Measurements from ENCODE around the gene LETM1. TPM values are rescaled to one million over a fixed set of nuclear protein-coding genes. Genes with fewer than 3 reads are reported as not detected.

Gene LETM1
- total and polyA plus RNA-seq, 2 of the 13 experiments (the other 11 are each of a cell fraction or from before 2014, with no cell fraction given) = 9.7 to 41.6 TPM

DNA sequence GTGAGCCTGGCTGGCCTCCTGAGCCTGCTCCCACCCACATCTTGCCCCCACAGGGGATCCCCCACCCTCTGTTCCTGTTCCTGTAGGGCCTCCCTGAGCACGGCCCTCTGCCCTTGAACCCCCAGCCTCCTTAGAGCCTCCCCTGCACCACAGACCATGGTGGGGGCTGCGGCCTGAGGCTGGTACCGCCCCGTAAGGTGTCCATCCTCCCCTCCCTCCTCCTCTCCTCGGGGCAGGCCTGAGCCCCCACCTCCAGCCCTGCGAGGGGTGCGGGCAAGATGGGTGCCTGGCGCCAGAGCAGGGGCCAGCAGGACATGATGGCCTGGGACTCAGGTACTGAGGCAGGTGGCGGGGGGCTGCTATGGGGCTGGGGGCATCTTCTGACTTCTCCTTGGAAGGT, 91.3 kb downstream of the LETM1 start (continued):
- no peak for TF ChIP-seq ZNF670 (CRISPR knock-in tag; IDR thresholded peaks at IDR 0.05; ENCODE audit: borderline replicate concordance)
- TF ChIP-seq YY1 (IDR thresholded peaks at IDR 0.05; ENCODE audit: insufficient read depth, insufficient replicate concordance, low read depth, low read length) = no peak
- TF ChIP-seq XBP1 (CRISPR knock-in tag; IDR thresholded peaks at IDR 0.05) = no peak
- TF ChIP-seq AGO2 (optimal IDR thresholded peaks at IDR 0.05; ENCODE audit: low read depth, low read length) = peak; percentile 68
- no peak for TF ChIP-seq ZNF562 (CRISPR knock-in tag; IDR thresholded peaks at IDR 0.05; ENCODE audit: borderline replicate concordance)
- TF ChIP-seq NAIF1 (CRISPR knock-in tag; IDR thresholded peaks at IDR 0.05; ENCODE audit: borderline replicate concordance) = no peak
- no peak for TF ChIP-seq ZNF343 (CRISPR knock-in tag; IDR thresholded peaks at IDR 0.05)
- no peak for TF ChIP-seq HOXD1 (CRISPR knock-in tag; IDR thresholded peaks at IDR 0.05)
- no peak for TF ChIP-seq THYN1 (CRISPR knock-in tag; IDR thresholded peaks at IDR 0.05; ENCODE audit: borderline replicate concordance, low read depth)
- no peak for TF ChIP-seq RERE (CRISPR knock-in tag; IDR thresholded peaks at IDR 0.05; ENCODE audit: low read depth)
- peak; percentile 96 for TF ChIP-seq ZNF326 (CRISPR knock-in tag; IDR thresholded peaks at IDR 0.05; ENCODE audit: borderline replicate concordance)
- TF ChIP-seq ZBTB7A (CRISPR knock-in tag; IDR thresholded peaks at IDR 0.05) = 0 out of 2 replicates have a peak, but pooled peaks have one; percentile 12
